Ureter (tissue), 1 donor: ENCODE data around the gene DNAH14. TPM values are rescaled to one million over a fixed set of nuclear protein-coding genes. Genes with fewer than 3 reads are reported as not detected.
"Not testable (repeated sequence)": the region's sequence is repeated elsewhere in the genome, so short reads cannot be mapped to it uniquely, and the experiment has no call there.

ENCODE experiments used
- DNase-seq: peaks from one replicate; pipeline ENCODE4 v3.0.0-alpha.2; 2020; ENCODE audit warnings: low spot score
- total RNA-seq: library from RNA; stranded (reverse); gene quantifications from one replicate; pipeline ENCODE4 v1.2.4, GENCODE V29; 2023
- donor health status: DM: yes; HTN: yes; CAD: no.

DNAH14 gene
- total RNA-seq = 27.5 TPM

DNA sequence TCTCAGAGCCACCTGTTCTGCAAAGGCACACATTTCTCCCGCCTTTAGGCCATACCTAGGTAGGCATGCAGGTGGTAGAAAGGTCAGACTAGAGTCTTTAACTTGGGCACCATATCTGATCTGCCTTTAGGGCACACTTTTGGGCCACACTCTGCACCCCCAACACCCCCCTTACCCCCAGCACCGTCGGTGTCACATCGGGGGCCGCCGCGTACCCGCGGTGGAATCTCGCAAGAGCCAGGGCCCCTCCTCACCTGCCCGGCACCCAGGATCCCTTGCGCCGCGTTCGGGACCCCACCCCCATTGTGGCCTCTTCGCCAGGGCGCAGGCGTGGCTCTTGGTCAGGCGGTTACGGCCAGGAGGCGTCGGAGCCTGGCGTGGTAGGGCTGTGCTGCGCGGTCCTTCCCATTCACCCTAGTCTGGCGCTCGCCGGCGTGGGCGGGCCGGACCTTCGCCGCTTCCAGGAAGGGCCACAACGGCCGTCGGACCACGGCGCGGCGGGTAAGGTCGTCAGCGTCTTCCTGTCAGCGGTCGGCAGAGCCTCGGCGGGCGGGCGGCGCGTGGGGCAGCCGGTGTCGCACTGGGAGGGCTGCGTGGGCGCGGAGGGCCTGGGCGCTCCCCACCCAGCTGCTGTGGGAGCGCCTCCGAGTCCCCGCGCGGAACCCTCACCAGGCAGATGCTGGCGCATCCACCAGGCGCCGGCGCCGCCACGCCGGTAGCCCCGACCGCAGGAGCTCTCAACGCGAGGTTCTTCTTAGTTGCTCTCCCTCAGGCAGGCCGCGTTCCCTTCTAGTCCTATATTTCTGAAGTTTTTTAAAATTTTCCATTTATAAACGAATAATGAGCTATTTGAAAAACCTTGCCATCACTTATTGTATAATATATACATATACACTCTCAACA lies at the start of gene DNAH14:
Gene DNAH14 (plus strand): TSS at position 341 of the 903 bp plus-strand sequence. CDS start 23,028 bp downstream, outside the sequence.
- peak; percentile 74 for DNase-seq

GRCh38 chr1:224880593-224881307 lies 48.7 kb upstream of the DNAH14 start:
- no peak for DNase-seq

DNA sequence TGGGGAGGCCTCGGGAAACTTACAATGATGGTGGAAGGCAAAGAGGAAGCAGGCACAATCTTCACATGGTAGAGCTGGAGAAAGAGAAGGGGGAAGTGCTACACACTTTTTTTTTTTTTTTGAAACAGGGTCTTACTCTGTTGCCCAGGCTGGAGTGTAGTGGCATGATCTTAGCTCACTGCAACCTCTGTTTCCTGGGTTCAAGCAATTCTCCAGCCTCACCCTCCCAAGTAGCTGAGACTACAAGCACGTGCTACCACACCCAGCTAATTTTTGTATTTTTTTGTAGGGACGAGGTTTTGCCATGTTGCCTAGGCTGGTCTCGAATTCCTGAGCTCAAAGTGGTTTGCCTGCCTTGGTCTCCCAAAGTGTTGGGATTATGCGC lies 48.2 kb upstream of the DNAH14 start:
- not testable (repeated sequence) for DNase-seq

DNA sequence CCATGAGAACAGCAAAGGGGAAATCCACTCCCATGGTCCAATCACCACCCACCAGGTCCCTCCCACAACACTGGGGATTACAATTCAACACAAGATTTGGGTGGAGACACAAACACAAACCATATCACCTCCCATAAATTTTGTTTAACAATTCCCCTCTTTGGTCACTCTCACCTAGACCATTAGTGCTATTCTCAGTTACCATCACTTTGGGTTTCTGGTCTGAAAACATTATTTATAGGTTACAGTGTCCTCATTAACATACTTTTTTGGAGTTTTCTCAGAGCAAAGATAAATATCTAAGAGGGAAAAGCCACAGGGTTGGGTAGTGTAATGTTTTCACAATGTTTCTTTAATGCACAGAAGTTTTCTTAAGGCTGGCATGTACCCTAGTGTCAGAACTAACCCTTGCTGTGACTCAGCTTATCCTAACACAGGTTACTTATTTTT lies 47.7 kb upstream of the DNAH14 start:
- no peak for DNase-seq

DNA sequence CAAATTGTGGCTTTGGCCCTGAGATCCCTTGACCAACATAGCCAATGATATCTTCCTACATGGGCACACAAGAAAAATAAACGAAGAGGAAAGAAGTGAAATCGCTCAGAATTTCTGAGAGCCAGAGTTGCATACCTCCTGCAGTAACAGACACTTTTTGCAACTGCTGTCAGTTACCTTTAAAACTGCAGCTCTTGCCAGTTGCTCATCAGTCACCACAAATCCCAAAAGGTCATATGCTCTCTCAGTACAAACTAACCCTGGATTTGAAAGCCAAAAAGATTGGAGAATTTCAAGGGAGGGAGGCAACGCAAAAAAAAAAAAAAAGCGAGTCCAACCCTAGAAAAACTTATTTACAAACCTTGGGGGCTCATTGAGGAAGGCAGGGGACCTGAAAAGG lies 47.2 kb upstream of the DNAH14 start:
- DNase-seq = no peak

DNA sequence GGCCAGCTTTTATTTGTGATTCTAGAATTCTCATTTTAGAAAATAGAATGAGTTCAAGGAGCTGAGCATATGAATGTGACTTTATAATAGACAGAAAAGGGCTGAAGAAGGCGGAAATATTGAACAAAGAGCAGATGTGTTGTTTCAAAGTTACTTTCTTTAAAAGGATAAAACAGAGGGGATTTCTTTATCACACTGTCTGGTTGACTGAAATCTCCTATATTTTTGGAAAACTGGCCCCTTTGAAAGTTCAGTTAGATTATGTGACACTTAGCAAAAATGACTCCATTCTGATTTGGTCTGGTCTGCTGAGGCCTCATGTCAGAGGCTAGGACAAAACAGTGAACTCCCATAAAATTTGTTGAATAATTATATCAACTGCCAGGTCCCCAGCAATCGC lies 46.4 kb upstream of the DNAH14 start:
- DNase-seq = no peak

DNA sequence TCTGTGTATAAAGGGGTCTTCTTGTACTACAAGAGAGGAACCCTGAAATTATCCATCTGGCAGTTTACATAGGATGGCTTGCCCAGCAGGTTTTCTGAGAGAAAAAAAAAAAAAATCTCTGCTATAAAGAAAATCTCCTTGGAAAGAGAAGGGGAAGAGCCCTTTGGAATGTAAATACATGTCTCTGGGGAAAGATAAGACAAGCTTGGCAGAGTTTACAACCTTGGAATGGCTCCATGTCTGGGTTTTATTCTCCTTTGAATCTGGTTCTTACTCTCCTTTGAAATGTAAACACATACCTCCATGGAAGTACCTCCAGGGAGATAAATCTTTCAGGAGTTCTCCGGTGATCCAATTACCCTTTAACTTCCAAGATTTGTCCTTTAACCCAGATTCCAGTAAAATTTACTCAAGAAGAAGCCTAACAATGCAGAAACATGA lies 45.1 kb upstream of the DNAH14 start:
- no peak for DNase-seq

GRCh38 chr1:224885376-224885775 lies 44.1 kb upstream of the DNAH14 start:
- DNase-seq = not testable (repeated sequence)

GRCh38 chr1:224894915-224895314 lies 34.6 kb upstream of the DNAH14 start:
- no peak for DNase-seq

DNA sequence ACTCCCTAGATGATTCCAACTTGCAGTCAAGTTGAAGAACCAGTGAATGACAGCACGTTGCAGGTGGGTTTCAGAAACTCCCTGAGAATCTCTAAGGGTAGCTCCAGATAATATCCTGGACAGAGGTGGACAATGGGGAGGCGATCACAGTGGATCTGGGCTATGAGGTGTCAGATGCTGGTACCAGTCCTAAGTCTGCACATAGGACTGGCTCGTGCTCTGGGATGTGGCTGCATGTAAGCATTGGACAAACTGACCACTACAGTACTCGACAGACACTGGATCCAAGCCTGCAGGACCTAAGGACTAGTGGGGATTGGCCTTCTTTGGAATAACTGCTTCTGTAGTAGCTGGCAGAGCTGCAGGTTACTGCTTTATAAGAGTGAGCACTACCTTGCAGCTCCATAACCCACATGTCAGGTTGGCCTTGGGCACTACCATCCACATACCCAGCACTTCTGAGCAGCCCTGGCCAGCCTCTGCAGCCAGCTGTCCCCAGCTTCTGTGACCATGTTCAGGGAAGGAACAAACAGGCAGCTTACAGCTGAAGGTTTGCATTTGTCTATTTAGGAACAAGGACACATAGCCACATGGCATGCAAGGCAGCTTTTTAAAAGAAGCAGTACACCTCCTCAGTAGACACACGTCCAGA lies 33.2 kb upstream of the DNAH14 start:
- no peak for DNase-seq

- no peak for DNase-seq
Measured at GRCh38 chr1:224897529-224898327, 31.7 kb upstream of the DNAH14 start.

DNA sequence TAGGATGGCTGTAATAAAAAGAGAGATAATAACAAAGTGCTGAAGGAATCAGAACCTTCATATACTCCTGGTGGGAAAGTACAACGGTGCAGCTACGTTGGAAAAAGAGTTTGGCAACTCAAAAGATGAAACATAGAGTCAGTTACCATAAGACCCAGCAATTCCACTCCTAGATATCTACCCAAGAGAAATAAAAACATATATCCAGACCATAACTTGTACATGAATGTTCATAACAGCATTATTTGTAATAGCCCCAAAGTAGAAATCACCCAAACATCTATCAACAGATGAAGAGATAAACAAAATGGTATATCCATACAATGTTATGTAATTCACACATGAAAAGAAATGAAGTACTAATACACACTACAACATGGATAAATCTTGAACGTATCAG lies 30.5 kb upstream of the DNAH14 start:
- no peak for DNase-seq

DNA sequence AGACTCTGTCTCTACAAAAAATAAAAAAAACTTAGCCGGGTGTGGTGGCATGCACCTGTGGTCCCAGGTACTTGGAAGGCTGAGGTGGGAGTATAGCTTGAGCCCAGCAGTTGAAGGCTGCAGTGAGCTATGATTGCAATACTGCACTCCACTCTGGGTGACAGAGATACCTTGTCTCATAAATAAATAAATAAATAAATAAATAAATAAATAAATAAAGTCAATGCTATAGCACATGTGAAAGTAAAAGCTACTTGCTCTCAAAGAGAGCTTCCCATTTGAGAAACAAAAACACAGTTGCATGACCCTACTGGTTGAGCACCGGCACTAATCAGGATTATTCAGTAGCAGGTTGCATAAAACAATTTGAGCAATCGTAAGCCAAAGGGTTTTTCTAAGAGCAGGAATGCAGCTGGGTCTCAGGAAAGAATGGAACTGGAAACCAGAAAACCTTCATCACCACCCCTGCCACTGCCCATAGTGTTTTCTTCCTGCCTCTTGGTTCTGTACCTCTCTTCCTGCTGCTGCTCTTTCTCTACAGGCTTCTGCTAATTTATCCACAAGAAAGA lies 29.3 kb upstream of the DNAH14 start:
- DNase-seq = no peak

- DNase-seq = no peak
Measured at GRCh38 chr1:224901087-224901810, 28.2 kb upstream of the DNAH14 start.

- no peak for DNase-seq
Measured at GRCh38 chr1:224903955-224904354, 25.5 kb upstream of the DNAH14 start.

GRCh38 chr1:224906340-224906739 lies 23.1 kb upstream of the DNAH14 start:
- no peak for DNase-seq

GRCh38 chr1:224911217-224911616 lies 18.3 kb upstream of the DNAH14 start:
- DNase-seq = no peak

GRCh38 chr1:224914292-224914900 lies 15.1 kb upstream of the DNAH14 start:
- DNase-seq = no peak

- DNase-seq = no peak
Measured at GRCh38 chr1:224919508-224919907, 10.0 kb upstream of the DNAH14 start.

- DNase-seq = no peak
Measured at GRCh38 chr1:224920930-224921329, 8.5 kb upstream of the DNAH14 start.
